ENCODE measurements around the gene FSIP1.

The FSIP1 gene

GRCh38 chr15:39584662-39585388, 197.8 kb downstream of the FSIP1 start:
- H3K4me3 ChIP-seq (ENCODE audit: low read depth, low read length), result peak overlapping the region; percentile 77
- in situ Hi-C loops (cut with HindIII; ENCODE audit: low sequenced_read_pairs), result no loop called here
- TF ChIP-seq CTCF (IDR thresholded peaks at IDR 0.05; ENCODE audit: low read depth, low read length, missing control alignments), result no peak
- DNase-seq (ENCODE audit: low read depth), result no peak

DNA sequence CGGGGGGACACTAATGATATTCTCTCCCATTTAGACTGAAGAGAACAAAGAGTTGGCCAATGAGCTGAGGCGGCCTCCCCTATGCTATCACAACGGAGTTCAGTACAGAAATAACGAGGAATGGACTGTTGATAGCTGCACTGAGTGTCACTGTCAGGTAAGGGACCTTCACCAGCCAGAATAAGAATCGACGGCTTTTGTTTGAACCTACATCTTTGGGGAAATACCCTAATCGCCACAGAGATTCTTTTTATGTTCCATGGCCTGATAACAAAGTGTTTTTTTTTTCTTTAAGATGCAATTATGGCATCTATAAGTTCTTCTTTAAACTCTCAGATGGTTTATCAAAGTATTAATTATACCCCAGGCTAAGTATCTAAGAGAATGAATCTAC, 198.4 kb downstream of the FSIP1 start:
- peak overlapping the region; percentile 77 for H3K4me3 ChIP-seq (ENCODE audit: low read depth, low read length)
- no peak for TF ChIP-seq CTCF (IDR thresholded peaks at IDR 0.05; ENCODE audit: low read depth, low read length, missing control alignments)
- DNase-seq (ENCODE audit: low read depth), result no peak
- in situ Hi-C loops (cut with HindIII; ENCODE audit: low sequenced_read_pairs), result no loop called here

GRCh38 chr15:39583596-39584265, 198.9 kb downstream of the FSIP1 start:
- DNase-seq (ENCODE audit: low read depth), result no peak
- in situ Hi-C loops (cut with HindIII; ENCODE audit: low sequenced_read_pairs), result no loop called here
- H3K4me3 ChIP-seq (ENCODE audit: low read depth, low read length), result peak overlapping the region; percentile 77
- TF ChIP-seq CTCF (IDR thresholded peaks at IDR 0.05; ENCODE audit: low read depth, low read length, missing control alignments), result peak; percentile 35

GRCh38 chr15:39582977-39583595, 199.6 kb downstream of the FSIP1 start:
- peak overlapping the region; percentile 77 for H3K4me3 ChIP-seq (ENCODE audit: low read depth, low read length)

GRCh38 chr15:39582286-39582976, 200.2 kb downstream of the FSIP1 start:
- in situ Hi-C loops (cut with HindIII; ENCODE audit: low sequenced_read_pairs), result no loop called here
- peak overlapping the region; percentile 77 for H3K4me3 ChIP-seq (ENCODE audit: low read depth, low read length)
- no peak for TF ChIP-seq CTCF (IDR thresholded peaks at IDR 0.05; ENCODE audit: low read depth, low read length, missing control alignments)
- DNase-seq (ENCODE audit: low read depth), result no peak

More at GRCh38 chr15:39582977-39583595, 199.6 kb downstream of the FSIP1 start:
- no peak for TF ChIP-seq CTCF (IDR thresholded peaks at IDR 0.05; ENCODE audit: low read depth, low read length, missing control alignments)
- in situ Hi-C loops (cut with HindIII; ENCODE audit: low sequenced_read_pairs), result no loop called here
- DNase-seq (ENCODE audit: low read depth), result no peak

- in situ Hi-C loops (cut with HindIII; ENCODE audit: low sequenced_read_pairs), result no loop called here
- DNase-seq (ENCODE audit: low read depth), result no peak
- H3K4me3 ChIP-seq (ENCODE audit: low read depth, low read length), result peak overlapping the region; percentile 77
- TF ChIP-seq CTCF (IDR thresholded peaks at IDR 0.05; ENCODE audit: low read depth, low read length, missing control alignments), result peak; percentile 39
Observed at GRCh38 chr15:39581793-39582285, 200.8 kb downstream of the FSIP1 start.
